GM10248 (cell line): ENCODE measurements around the gene TRAPPC3.

ENCODE experiments used
- CTCF ChIA-PET: fragments of 300-600 bp; sonication (Branson Sonifier 250); formaldehyde crosslinking; extraction: SDS; loops from one replicate; lab custom pipeline; 2021; ENCODE audit warnings: antibody characterized with exemption; lab: Yijun Ruan, JAX
- POLR2A ChIA-PET: fragments of 350-650 bp; sonication (Branson Sonifier 250); formaldehyde crosslinking; extraction: SDS; loops from one replicate; lab custom pipeline; 2020; ENCODE audit warnings: antibody characterized with exemption; lab: Yijun Ruan, JAX
- DNase-seq: peaks from one replicate; pipeline ENCODE4 v3.0.0; 2012; ENCODE audit errors: extremely low spot score
- CTCF ChIP-seq: IDR thresholded peaks from 2 replicates; pipeline ENCODE4 v1.5.1; 2012; ENCODE audit warnings: mild to moderate bottlenecking, low read depth; ENCODE audit errors: extremely low read depth, missing control alignments, control extremely low read depth

TRAPPC3 gene

DNA sequence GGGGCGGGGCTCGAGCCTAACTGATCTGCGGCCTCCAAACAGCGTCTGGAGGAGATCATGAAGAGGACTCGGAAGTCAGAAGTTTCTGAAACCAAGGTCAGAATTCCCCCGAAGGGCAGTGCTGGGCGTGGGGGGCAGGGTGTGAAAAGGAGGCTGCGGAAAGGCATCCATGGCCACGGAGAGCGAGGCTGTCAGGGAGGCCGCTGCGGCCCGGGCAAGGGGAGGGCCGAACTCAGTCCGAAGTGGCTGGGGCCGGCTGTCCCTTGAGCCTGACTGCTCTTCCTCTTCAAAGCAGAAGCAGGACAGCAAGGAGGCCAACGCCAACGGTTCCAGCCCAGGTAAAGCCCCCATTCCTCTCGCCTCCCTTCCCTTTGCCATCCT lies 29.9 kb upstream of the TRAPPC3 start:
- no peak for TF ChIP-seq CTCF
- DNase-seq, result no peak
- ChIA-PET CTCF (interaction anchor here (0.9 kb wide), 1 partner anchor 107 kb away, joined by 5 read pairs; no protein-coding TSS in a partner anchor), POLR2A (interaction anchor here (0.5 kb wide), 1 partner anchor 23 kb away, joined by 3 read pairs; no protein-coding TSS in a partner anchor)

DNA sequence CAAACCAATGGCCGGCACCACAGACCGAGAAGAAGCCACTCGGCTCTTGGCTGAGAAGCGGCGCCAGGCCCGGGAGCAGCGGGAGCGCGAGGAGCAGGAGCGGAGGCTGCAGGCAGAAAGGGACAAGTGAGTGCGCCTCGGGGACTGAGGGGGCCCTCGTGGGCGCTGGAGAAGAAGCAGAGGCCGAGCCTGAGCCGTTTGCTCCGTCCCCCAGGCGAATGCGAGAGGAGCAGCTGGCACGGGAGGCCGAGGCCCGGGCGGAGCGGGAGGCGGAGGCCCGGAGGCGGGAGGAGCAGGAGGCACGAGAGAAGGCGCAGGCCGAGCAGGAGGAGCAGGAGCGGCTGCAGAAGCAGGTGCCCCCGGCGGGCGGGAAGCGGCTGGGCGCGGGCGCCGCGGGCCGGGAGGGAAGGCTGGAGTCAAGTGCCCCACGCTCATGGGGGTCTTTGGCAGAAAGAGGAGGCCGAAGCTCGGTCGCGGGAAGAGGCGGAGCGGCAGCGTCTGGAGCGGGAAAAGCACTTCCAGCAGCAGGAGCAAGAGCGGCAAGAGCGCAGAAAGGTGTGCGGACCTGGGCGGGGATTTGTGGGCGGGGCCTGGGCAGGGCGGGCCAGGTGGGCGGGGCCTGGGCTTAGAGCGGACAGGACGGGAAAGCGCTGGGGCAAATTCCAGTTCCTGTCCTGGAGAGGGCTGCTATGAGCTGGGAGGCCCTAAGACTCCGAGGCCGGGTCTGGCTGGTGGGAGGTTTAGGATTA lies 29.4 kb upstream of the TRAPPC3 start:
- DNase-seq, result no peak
- ChIA-PET POLR2A (interaction anchor here (0.5 kb wide), 2 partner anchors 22 to 1668 kb away, joined by 3 read pairs; no protein-coding TSS in a partner anchor), CTCF (no interaction called here)
- no peak for TF ChIP-seq CTCF

GRCh38 chr1:36177589-36178431 lies 28.5 kb upstream of the TRAPPC3 start:
- no peak for TF ChIP-seq CTCF
- POLR2A ChIA-PET, result interaction anchor here (0.5 kb wide), 1 partner anchor 1669 kb away, joined by 3 read pairs; no protein-coding TSS in a partner anchor
- CTCF ChIA-PET, result interaction anchor here (0.8 to 1.6 kb wide), 2 partner anchors 15 to 28 kb away, joined by 3 to 4 read pairs; no protein-coding TSS in a partner anchor
- DNase-seq, result no peak

DNA sequence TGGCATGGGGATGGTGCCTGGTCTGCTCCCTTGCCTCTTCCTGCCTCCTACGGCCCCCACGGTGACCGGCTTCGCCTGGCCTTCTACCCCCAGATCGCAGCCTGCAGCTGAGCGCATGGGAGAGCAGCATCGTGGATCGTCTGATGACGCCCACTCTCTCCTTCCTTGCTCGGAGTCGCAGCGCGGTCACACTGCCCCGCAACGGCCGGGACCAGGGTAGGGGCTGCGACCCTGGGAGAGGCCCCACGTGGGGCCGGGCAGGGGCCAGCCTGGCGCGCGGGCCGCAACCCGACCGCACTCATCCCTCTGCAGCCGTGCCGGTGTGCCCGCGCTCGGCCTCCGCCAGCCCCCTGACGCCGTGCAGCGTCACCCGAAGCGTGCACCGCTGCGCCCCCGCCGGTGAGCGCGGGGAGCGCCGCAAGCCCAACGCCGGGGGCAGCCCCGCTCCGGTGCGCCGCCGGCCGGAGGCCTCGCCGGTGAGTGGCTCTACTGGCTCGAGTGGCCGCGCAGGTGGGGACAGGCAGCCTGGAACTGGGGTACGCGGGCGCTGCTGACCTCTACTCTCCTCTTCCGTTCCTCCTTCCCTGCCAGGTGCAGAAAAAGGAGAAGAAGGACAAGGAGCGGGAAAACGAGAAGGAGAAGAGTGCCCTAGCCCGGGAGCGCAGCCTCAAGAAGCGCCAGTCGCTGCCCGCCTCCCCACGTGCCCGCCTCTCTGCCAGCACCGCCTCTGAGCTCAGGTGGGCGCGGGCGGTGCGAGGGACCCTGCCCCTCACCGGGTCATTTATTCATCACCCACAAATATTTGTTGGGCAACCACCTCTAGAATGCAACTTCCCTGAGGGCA lies 27.0 kb upstream of the TRAPPC3 start:
- POLR2A ChIA-PET, result no interaction called here
- DNase-seq, result no peak
- CTCF ChIA-PET, result interaction anchor here (1.6 kb wide), 2 partner anchors 11 to 13 kb away, joined by 4 read pairs; no protein-coding TSS in a partner anchor
- TF ChIP-seq CTCF, result no peak

GRCh38 chr1:36175137-36176095 lies 26.1 kb upstream of the TRAPPC3 start:
- CTCF ChIA-PET, result interaction anchor here (1.4 to 1.6 kb wide), 2 partner anchors 12 to 14 kb away, joined by 4 to 5 read pairs; no protein-coding TSS in a partner anchor
- DNase-seq, result no peak
- no peak for TF ChIP-seq CTCF
- POLR2A ChIA-PET, result no interaction called here
